GM18519 (cell line): ENCODE results near the gene TMEM128.
"Not testable (repeated sequence)": the region's sequence is repeated elsewhere in the genome, so short reads cannot be mapped to it uniquely, and the experiment has no call there.

Source experiments
- ATAC-seq: cut with Tn5 transposase; IDR thresholded peaks from one replicate; pipeline ENCODE4 v1.9.1; 2021; ENCODE audit warnings: mild to moderate bottlenecking, moderate library complexity; ENCODE audit not compliant: unreplicated experiment, low FRiP score

TMEM128 gene

GRCh38 chr4:4202510-4202909, 45.5 kb downstream of the TMEM128 start:
- ATAC-seq: no peak

- ATAC-seq: no peak
These were observed 47.4 kb downstream of the TMEM128 start for GRCh38 chr4:4200624-4201023.

GRCh38 chr4:4195354-4195753, 52.7 kb downstream of the TMEM128 start:
- no peak for ATAC-seq

GRCh38 chr4:4188557-4188956, 59.5 kb downstream of the TMEM128 start:
- not testable (repeated sequence) for ATAC-seq
